Stomach (tissue), 9 donors: Measurements from ENCODE around the gene RTKN. TPM values are rescaled to one million over a fixed set of nuclear protein-coding genes. Genes with fewer than 3 reads are reported as not detected.

Source experiments
- DNase-seq, 2 donors: peaks; one replicate each; pipeline versions ENCODE4 v3.0.0 to v3.0.0-alpha.2; 2013 to 2019
- H3K27ac ChIP-seq, 5 donors: fragments of 200-600 bp in 4 of 5; sonication (generic) in 4 of 5; one replicate each; pipeline ENCODE4 v1.5.1; 2013 to 2019; ENCODE audit warnings: mild to moderate bottlenecking in 1 of 5, moderate library complexity in 1 of 5
- H3K27me3 ChIP-seq, 3 donors: fragments of 200-600 bp; sonication (generic); one replicate each; pipeline ENCODE4 v1.5.1; 2017 to 2019; ENCODE audit warnings: mixed run types in 1 of 3
- H3K36me3 ChIP-seq, 4 donors: fragments of 200-600 bp; sonication (generic); 1 replicate in 3 of 4; 2 replicates in 1 of 4; pipeline ENCODE4 v1.5.1; 2016 to 2019
- H3K4me1 ChIP-seq, 4 donors: fragments of 200-600 bp; sonication (generic); one replicate each; pipeline ENCODE4 v1.5.1; 2016 to 2019
- H3K4me3 ChIP-seq, 4 donors: fragments of 200-600 bp; sonication (generic) in 3 of 4; one replicate each; pipeline ENCODE4 v1.5.1; 2016 to 2019; ENCODE audit warnings: mild to moderate bottlenecking in 1 of 4
- H3K9me3 ChIP-seq, 4 donors: fragments of 200-600 bp; sonication (generic); one replicate each; pipeline ENCODE4 v1.5.1; 2016 to 2019
- CTCF ChIP-seq, 7 experiments: fragments of 450-650 bp in 4 of 7; fragments of 200-600 bp in 3 of 7; sonication (generic) in 3 of 7; IDR thresholded peaks; one replicate each; pipeline ENCODE4 v1.5.1; 2016 to 2019; ENCODE audit warnings: antibody characterized with exemption in 7 of 7, control low read depth in 2 of 7, mild to moderate bottlenecking in 1 of 7
- EP300 ChIP-seq: sonication (generic); formaldehyde crosslinking; IDR thresholded peaks from one replicate; pipeline ENCODE4 v1.6.1; 2017; ENCODE audit warnings: antibody characterized with exemption
- POLR2A ChIP-seq, 4 donors: fragments of 450-650 bp; IDR thresholded peaks; one replicate each; pipeline ENCODE4 v1.6.1; 2016; ENCODE audit warnings: antibody characterized with exemption in 4 of 4, control low read depth in 2 of 4, mild to moderate bottlenecking in 1 of 4, moderate library complexity in 1 of 4
- POLR2AphosphoS5 ChIP-seq, 3 donors: sonication (generic); formaldehyde crosslinking; IDR thresholded peaks; one replicate each; pipeline ENCODE4 v1.6.1; 2016; ENCODE audit warnings: antibody characterized with exemption in 3 of 3
- WGBS, 5 donors: extraction: QIAGEN DNeasy Blood & Tissue Kit in 3 of 5; methylation state at CpG; one replicate each; pipeline versions ENCODE4 v1.1.5 to v1.1.7; 2013 to 2018; 5-methylcytosine and 5-hydroxymethylcytosine counted together
- intact Hi-C: fragments of 100-400 bp; cut with DNase I; formaldehyde crosslinking; loops from one replicate; pipeline ENCODE4 v1.15.1; 2023; ENCODE audit warnings: low total_unique reads
- polyA plus RNA-seq, 3 donors: library from polyadenylated mRNA; stranded (reverse); fragments of 200-250 nt; gene quantifications; one replicate each; pipeline ENCODE4 v1.2.3, GENCODE V29; 2013
- total RNA-seq, 5 donors: library from RNA; depleted of rRNA; stranded (reverse); fragments of >200 nt; gene quantifications; one replicate each; pipeline versions ENCODE4 v1.1.0 to v1.2.3, GENCODE V29; 2014 to 2016
- donor health status: healthy with polysubstance abuse.
- donor health status: Bipolar disorder and iron deficiency.
- donor health status: healthy.

RTKN gene
- total and polyA plus RNA-seq, 8 donors: 10.8 to 125 (median 27.0) TPM

GRCh38 chr2:74436848-74437695 lies 4.7 kb downstream of the RTKN start:
- Histone ChIP-seq H3K27me3 (peaks cover 0 to 24% (median 7%) of the 10 kb centered on the region in 3 donors), H3K27ac (peak overlapping the region in 1 of 5 donors; percentile 13), H3K4me1 (peaks cover 22 to 57% (median 42%) of the 10 kb centered on the region in 4 donors), H3K4me3 (no peak overlapping the region), H3K9me3 (no peaks in the 10 kb centered on the region), H3K36me3 (peaks cover 0 to 7% (median 6%) of the 10 kb centered on the region in 4 donors)
- TF ChIP-seq POLR2A (IDR thresholded peaks at IDR 0.05) (no peak), EP300 (no peak), CTCF (IDR thresholded peaks at IDR 0.05) (no peak), POLR2AphosphoS5 (IDR thresholded peaks at IDR 0.05) (no peak)
- intact Hi-C loops: no loop called here
- DNase-seq: no peak
- WGBS, 5 donors: 66 to 78% (median 74%) methylated on average over 6 of the region's 6 CpGs

- Histone ChIP-seq H3K4me3 (no peak overlapping the region), H3K9me3 (no peaks in the 10 kb centered on the region), H3K4me1 (peaks cover 20 to 49% (median 33%) of the 10 kb centered on the region in 4 donors), H3K36me3 (peaks cover 0 to 15% (median 15%) of the 10 kb centered on the region in 4 donors), H3K27ac (peak overlapping the region in 1 of 5 donors; percentile 13), H3K27me3 (peaks cover 0 to 16% (median 5%) of the 10 kb centered on the region in 3 donors)
- TF ChIP-seq CTCF (IDR thresholded peaks at IDR 0.05): no peak
- DNase-seq: no peak
- 74 to 88% (median 81%) methylated on average over 17 to 43 of the region's 43 CpGs for WGBS, 5 donors
- intact Hi-C loops: no loop called here
These were observed 5.5 kb downstream of the RTKN start for GRCh38 chr2:74436111-74436805.

GRCh38 chr2:74430502-74430901 lies 11.2 kb downstream of the RTKN start:
- intact Hi-C loops: no loop called here
- H3K36me3 ChIP-seq: peaks cover 31 to 73% (median 71%) of the 10 kb centered on the region in 4 donors
- no peak overlapping the region for H3K27ac ChIP-seq

More at GRCh38 chr2:74430502-74430901, 11.2 kb downstream of the RTKN start:
- no peak for DNase-seq
- H3K4me3 ChIP-seq: no peak overlapping the region
- H3K9me3 ChIP-seq: no peaks in the 10 kb centered on the region
- TF ChIP-seq EP300 (no peak), POLR2AphosphoS5 (IDR thresholded peaks at IDR 0.05) (no peak), POLR2A (IDR thresholded peaks at IDR 0.05) (no peak), CTCF (IDR thresholded peaks at IDR 0.05) (no peak)
- H3K27me3 ChIP-seq: no peaks in the 10 kb centered on the region
- 80 to 90% (median 83%) methylated on average over 11 of the region's 11 CpGs for WGBS, 5 donors
- no peaks in the 10 kb centered on the region for H3K4me1 ChIP-seq
